HG03460 (cell line): ENCODE measurements around the gene POLDIP2.

Experiments
- ATAC-seq: cut with Tn5 transposase; IDR thresholded peaks from one replicate; pipeline ENCODE4 v1.9.1; 2021; ENCODE audit not compliant: unreplicated experiment

The POLDIP2 gene

DNA sequence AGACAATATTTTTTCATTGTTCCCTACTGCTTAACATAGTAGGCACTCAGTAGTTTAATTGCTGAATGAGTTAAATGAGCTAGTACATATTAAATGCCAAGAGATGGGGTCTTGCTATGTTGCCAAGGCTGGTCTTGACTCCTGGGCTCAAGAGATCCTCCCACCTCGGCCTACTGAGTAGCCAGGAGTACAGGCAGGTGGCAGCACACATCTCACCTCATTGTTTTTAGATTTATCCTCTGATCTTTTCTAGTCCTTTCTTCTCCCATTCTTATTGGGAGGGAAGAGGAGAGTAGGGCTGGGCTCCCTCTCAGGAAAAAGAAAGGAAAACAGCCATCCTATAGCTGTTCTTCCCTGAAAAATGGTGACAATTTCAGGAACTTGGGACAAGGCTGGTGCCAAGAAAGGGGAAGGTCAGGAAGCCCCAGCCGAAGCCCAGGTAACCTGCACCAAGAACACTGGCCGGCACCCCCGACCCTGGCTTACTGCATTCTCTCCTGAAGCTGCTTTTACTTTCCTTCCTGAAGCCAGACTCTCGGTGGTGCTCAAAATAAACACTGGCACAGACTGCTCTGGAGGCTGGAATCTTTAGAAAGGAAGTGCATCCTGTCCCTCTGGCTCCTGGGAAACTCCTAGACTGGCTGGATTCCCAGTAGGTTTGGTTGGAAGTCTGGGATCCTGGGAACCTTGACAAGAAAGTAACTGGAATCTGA, 19.1 kb downstream of the POLDIP2 start:
- no peak for ATAC-seq

DNA sequence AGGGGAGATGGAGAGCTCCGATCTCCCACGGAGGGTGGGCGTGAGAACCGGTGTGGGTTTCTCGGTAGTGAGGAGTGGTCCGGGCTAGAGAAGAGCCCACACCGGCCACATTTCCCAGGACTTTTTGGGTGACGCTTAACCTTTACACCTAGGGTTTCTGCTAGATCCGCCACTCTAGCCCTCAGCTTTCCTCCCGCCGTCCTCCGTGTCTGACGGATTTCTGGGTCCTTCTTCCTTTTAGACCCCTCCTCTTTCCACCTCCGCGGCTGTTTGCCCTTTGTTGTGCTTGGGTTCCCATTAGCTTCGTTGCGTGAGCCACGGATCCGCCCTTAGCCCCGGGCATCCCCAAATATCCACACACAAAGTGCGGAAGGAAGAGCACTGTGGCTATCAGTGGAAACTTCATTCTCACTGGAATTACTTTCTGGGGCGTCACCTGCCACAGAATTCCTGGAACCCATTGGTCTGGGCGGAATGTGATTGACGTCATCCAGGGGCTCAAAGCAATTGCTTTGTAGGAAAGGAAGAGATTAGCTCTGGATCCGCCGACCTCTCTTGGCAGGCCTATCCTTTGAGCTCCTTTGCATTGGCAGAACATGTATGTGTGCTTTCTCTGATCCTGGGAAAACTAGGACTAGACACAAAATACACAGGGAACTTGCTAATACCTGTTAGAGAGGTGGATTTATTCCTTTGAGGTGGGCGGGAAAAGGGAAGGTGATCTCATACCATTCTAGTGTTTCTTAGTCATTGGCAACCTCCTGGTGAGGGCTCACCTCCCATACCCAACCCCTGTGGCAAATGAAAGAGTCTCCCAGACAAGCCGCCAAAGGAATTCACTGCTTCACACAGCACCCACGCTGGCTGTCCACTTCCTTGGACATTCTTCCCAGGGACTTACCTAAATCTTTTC, 21.1 kb downstream of the POLDIP2 start:
- ATAC-seq, result no peak

DNA sequence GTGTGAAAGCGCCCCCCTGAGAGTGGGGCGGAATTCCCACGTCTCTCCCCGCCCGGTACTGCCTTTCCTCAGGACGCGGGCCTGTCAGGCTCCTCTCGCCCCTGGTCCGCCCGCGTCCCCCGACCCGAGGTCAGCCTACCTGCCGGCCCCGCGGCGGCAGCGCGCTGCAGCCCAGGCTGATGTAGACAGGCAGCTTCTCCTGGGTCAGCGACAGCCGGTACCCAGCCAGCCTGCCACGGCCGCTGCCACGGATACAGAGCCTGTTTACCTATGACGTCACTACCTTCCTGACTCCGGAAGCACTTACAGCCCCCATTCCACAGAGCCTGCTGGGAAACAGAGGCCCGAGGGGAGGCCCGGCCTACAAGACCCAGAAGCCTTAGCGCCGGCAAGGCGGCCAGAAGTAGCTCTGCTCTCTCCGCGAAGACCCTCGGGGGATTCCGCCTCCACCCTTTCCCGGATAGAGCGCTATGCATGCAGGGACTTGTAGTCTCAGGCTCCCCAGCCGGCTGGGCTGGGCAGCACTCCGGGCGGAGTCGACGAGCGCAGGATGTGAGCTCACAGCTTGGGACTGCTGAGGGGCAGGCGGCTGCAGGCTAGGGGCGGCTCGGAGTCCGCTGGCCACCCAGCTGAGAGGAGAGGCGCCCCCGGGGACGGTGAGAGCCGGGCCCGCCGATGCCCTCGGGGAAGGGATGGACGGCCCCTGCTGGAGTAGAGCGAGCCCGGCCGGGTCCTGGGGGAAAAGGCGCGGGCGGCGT, 21.9 kb downstream of the POLDIP2 start, which contains the start of the genes IFT20 and TNFAIP1:
Gene IFT20 (minus strand): TSS at position 272 of the 758 bp plus-strand sequence. CDS start 3,487 bp downstream, outside the sequence.
Gene TNFAIP1 (plus strand): TSS at position 561 of the 758 bp plus-strand sequence. CDS start 3,761 bp downstream, outside the sequence.
- ATAC-seq, result peak; percentile 95

DNA sequence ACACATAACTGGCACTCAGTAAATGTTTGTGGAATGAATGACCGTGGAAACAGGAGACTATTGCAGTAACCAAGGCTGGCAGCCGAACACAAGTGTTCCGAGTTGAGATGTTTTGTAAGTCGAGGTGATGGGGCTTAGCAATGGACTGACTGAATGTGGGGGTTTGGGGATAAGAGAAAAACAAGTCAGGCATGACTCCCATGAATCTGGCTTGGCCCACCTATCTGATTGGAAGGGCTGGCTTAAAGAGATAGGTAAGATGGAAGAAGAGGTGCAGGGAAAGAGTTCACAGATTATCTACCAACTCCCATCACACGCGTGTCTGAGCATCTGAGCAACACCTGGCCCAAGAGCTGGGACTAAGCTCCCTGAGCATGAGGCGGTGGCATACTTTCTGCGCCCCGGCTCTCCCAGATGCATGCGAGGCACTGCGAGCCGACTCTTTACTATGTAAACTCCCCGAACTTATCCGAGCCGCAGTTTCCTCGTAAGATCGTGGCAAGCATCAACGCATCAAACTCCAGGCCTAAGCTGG, 22.6 kb downstream of the POLDIP2 start:
- ATAC-seq, result peak; percentile 0

DNA sequence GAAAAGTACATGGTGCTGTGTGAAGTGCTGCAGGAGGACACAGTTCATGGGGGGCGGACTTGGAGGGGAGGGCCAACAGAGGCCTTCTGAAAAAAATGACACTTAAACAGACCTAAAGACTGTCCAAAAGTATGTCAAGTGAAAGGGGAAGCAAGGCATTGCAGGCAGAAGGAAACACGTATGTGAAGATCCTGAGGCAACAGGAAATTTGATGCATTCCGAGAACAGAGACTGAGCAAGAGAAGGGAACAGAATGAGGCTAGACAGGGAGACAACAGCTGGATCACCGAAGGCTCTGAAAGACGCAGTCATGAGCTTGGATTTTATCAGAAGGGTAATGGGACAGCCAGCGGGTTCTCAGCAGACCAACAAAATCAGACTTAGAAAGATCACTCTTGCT, 23.2 kb downstream of the POLDIP2 start:
- ATAC-seq, result no peak

DNA sequence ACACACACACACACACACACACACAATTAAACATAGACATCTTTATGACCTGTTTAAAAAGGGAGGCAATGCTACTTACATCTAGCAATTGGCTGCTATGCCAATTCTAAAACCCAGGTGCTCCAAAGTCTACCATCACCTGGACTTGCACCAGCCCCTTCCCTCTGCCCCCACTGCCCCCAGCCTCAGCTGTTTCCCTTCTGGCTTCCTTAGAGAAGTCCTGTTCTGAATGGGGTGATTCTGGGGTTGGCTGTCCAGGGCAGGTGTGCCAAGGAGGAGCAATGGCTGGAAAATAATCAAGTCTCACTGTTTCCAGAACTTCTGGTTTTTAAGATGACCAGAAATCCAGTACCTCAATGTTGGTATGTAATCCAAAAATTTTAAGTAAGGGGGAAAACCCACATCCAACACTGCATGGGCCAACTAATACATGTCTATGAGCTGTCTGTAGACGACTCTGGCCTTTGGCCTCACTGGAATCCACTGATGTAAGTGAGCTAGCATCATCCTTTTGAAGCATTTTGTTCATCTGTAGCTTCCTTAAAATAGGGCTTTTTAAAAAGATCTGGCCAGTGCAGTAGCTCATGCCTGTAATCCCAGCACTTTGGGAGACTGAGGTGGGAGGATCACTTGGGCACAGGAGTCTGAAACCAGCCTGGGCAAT, 24.1 kb downstream of the POLDIP2 start:
- no peak for ATAC-seq

DNA sequence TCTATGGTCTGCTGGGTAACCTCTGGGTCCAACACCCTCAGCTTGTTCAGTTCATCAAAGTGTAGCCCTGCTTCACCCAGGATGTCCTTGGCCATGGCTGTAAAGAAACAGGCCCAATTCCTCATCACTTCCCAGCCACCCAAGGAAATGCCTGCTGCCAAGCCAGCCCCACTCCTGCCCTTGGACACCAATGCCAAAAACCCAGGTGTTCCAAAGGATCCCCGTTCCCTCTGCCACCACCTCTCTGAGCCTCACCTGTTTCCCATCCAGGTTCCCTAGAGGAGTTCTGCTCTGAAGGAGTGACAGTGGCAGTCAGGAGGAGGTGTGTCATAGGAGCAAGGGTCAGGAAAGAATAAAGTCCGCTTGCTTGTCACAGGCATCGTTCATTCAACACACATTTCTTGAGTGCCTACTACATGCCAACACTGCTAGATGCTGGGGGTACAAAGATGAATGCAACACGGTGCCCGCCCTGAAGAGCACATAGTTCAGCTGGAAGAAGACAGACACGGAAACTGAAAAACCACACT, 25.4 kb downstream of the POLDIP2 start:
- ATAC-seq, result no peak

DNA sequence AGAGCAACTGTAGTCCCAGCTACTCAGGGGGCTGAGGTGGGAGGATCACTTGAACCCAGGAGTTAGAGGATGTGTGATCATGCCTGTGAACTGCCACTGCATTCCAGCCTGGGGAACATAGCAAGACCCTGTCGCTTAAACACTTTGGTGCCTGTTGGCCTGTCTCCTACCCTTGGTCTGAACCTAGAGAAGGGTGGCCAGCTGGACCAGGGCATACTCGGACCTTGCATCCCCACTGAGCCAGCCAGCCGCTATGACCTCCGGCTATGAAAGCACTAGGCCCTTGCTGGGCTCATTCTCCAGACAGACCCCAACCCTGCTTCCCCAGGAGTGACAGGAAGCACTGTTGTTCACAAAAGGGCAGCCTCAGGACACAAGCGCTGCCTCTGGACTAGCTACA, 26.7 kb downstream of the POLDIP2 start:
- ATAC-seq, result no peak

DNA sequence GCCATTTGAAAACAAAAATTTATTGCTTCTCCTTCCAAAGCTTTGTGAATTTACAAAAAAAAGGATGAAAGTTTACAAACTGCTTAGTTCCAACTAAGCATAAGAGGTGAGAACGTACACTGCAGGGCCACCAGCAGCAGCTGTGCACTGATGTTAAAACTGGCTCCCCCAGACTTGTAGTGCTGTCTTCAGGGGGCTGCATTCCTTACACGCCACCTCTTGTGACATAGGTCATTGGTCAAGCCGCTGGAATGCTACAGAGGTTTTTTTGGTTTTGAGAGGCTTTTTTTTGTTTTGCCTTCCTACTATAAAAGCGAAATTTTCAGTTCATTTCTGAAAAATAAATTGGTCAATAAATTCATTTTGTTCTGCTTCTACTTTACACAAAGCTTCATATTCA, 29.0 kb downstream of the POLDIP2 start:
- ATAC-seq, result no peak

DNA sequence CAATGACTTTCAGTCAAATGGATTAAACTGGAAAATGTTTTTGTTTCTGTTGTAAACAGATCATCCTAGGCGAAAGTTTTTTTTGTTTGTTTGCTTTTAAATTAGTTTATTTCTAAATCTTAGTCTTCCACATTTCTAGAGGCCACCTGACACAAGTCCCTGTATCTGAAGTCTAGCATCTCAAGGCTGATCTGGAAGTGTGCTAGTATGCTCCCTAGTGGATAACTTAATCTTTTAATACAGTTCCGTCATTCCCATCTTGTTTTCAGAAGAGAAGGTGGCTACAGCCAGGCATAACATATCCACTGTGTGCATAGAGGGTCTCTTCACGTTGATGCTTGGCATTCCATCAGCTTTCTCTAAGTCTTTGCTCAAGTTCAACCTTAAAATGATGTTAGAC, 29.6 kb downstream of the POLDIP2 start:
- ATAC-seq, result no peak

DNA sequence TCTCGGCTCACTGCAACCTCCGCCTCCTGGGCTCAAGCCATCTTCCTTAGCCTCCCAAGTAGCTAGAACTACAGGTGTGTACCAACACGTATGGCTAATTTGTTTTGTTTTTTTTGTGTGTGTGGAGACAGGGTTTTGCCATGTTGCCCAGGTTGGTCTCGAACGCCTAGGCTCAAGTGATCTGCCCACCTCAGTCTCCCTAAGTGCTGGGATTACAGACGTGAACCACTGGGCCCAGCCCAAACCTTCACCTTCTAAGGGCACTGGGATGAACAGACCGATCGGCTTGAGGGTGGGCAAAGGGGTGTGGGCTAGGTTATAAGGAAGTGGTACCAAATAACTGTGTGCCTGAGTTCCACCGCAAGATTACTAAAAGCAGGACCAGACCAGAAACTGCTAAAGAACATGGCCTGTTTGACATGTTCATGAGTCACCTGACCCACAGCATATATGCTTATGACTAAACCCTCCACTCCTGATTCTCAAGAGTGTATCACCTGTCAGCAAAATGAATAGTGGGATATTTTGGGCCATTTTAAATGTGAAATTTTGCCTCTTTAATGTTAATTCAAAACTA, 30.2 kb downstream of the POLDIP2 start:
- no peak for ATAC-seq

DNA sequence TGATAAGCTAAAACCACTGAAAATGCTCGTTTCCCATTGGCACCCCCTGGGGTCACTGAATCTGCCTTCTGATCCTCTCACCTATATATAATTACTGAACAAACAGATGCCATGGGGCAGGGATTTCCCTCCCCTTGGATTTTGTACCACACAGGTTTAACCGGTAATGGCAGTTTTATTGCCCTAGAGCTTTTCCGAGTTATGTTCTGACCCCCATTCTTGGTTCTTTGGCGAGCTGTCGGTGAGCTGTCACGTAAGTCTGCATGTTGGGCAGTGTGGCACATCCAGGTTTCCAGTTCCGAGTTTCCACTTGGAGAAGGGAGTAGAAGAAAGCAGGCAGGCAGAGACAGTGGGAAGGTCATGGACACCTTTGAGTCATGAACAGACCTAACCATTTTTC, 31.2 kb downstream of the POLDIP2 start:
- no peak for ATAC-seq

DNA sequence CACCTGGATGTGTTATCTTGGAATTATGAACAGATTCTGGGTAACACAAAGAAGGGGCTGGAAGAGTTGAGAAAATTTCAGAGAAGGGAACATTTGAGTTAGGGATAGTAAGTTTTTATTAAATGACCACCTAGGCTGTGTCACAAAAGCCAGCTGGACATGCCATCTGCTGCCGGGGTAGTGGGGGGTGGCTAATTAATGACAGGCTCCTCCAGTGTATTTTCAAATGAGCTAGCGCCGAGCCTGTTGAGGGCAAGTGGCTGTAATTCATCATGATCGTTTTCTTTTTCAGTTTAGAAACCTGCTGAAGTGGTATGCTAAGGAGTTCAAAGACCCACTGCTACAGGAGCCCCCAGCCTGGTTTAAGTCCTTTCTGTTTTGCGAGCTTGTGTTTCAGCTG, 32.1 kb downstream of the POLDIP2 start:
- no peak for ATAC-seq

DNA sequence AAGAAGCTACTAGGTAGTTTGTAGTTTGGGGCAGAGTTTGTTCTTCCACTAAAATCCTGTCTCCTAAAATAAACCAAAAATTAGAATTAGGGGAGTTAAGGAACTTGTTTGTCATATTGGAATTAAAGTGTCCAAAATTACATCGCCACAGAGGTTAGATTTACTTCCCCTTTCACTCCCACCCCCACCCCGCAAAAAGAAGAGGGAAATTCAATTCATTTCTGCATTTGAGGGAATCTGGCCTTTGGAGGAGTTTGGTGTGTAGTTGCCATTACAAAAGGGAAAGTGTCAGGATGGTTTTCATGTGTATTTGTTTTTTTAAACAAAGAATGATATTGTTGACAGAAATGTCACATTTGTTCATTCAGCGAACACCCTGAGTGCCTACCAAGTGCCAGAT, 32.5 kb downstream of the POLDIP2 start:
- ATAC-seq, result no peak

DNA sequence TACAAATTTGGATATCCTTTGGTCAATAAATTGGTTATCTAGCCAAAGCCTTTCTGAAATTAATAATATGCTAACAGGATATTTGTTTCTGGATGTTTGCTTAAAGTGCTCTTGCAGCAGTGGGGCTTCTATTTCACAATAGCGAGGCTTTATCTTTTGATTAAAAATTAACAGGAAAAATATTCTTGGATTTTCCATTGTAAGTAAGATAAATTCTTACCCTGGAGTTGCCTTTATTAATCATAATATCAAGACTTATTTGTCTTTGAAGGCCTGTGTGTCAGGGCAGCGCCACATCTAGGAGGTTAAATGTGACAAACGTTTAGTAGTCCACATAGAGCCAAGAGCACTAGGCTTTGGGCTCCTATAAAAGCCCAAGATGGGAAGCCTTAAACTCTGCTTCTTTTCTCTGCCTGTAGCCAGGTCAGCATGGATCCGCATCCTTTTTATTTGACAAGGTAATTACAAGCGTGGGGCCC, 33.0 kb downstream of the POLDIP2 start:
- ATAC-seq, result no peak

DNA sequence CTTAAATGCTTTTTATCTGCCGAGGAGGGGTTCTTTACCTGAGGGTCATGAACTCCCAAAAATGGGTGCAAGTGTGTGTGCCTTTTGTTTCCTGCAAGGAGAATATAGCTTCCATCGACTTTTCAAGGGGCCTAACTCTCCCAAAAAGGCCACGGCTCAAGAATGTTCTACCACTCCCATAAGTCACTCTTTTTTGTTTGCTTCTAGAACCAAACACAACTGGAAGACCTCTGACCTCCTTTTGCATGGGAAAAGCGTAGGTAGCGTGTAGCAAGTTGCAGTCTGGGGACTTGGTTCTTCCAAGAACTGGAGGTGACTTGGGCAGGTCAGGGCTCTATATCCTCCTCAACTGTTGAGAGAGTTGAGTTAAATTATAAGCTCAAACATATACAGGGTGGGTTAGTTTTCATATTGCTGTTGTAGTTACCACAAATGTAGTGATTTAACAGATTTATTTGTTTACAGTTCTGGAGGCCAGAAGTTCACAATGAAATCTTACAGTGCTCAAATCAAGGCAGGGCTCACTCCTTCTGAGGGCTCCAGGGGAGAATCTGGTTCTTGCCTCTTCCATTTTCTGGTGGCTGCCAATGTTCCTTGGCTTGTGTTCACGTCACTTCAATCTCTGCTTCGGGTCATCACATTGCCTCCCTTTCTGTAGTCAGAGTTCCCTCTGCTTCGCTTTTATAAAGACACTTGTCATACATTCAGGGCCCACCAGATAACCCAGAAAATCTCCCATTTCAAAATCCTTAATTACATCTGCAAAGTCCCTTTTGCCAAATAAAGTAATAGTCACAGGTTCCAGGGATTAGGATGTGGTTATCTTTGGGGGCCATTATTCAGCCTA, 36.9 kb downstream of the POLDIP2 start:
- no peak for ATAC-seq

DNA sequence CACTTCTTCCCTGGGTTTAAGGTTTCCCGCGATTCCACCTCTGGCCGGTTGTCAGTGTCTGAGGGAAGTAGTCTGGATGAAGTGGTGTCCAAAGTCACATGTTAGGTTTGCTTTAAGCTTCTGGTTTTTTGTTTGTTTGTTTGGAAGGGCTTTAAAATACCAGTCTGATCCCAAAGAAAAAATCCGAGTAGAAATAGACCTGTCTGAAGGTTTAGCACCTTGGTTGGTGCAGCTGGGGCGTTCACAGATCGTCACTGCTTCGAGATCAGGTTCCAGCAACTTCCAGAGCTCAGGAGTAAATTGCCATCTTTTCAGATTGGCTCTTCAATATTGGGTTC, 37.8 kb downstream of the POLDIP2 start:
- no peak for ATAC-seq

DNA sequence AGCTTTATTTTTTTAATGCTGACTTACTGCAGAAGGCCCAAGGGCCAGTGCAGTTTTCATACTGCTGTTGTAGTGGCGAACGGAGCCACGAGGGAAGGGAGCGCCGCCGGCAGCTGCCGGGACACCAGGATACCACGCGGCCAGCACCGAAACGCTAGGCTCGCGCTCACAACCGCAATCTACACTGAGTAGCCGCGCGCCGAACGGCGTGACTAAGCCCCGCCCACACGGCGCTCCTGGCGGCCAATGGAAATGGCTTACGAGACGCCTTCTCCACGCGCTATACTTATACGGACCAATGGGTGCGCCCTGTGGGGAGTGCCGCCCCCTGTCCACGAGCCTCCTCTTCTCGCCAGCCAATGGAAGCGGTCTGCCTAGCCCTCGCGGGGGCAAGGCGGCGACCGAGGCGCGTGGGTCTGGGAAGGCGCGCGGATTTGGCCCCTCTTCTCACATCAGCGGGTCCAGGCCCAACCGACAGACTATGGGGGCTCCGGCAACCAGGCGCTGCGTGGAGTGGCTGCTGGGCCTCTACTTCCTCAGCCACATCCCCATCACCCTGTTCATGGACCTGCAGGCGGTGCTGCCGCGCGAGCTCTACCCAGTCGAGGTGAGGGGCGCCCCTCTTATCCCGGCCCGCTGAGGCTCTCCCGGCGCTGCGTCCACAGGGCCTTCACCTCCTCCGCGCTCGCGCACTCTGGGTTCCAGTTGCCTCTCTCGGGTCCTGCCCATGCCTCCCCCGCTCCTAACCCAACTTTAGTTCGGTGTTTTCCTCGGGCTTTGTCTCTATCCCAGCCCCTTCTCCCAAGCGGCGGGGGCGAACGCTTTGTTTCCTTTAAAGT, 38.3 kb downstream of the POLDIP2 start, which contains the start of gene TMEM97:
Gene TMEM97 (plus strand): TSS at position 442 of the 839 bp plus-strand sequence. CDS start 40 bp downstream, at position 482.
- peak; percentile 97 for ATAC-seq
